ENCODE measurements around the gene DOCK6.
A peak's percentile ranks its signal among the peaks of the same experiment; 100 is the strongest.

Gene DOCK6

DNA sequence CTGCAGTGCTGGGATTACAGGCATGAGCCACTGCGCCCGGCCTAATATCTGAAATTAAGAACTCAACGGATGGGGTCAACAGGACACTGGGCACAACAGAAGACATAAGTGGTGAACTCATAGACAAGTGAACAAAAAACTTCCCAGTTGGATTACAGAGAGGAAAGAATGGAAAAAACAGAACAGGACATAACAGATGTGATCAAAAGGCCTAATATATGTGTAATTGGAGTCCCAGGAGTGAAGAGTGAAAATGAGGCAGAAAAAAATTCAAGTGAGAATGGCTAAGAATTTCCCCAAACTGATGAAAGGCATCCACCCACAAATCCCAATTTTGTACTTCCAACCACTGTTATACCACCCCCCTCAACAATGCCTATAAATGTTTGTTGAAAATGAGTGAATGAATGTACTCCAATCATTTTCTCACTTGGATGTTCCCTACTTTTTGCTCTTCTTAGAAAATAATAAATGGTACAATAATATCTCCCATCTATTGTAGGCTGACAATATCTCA lies 41.2 kb downstream of the DOCK6 start:
- no peak for DNase-seq

DNA sequence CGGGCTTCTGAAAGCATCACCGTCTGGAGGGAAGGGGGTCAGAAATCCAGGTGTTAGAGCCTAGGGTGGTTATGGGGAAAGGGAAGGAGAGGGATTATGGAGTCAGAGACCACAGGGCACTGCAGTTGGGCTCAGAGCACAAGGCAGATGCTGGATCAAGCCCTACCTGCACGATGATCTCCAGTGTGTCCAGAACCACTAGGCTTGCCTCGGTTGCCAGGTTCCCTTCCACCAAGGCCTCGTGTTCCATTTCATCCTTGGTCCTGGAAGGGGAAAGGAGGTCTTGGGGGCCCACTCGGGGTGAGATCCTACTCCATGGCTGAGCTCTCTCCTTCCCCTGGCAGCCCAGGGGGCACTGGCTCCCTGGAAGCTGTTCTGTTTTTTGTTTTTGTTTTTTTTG lies 47.9 kb downstream of the DOCK6 start:
- DNase-seq = no peak

DNA sequence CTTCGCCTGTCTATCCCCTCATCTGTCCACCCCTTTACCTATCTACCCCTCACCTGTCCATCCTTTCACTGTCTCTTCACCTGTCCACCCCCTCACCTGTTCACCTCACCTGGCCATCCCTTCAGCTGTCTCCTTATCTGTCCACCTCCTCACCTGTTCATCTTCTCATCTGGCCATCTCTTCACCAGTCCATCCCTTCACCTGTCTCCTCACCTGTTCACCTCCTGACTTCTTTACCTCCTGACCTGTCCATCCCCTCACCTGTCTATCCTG lies 51.7 kb downstream of the DOCK6 start:
- DNase-seq = no peak

DNA sequence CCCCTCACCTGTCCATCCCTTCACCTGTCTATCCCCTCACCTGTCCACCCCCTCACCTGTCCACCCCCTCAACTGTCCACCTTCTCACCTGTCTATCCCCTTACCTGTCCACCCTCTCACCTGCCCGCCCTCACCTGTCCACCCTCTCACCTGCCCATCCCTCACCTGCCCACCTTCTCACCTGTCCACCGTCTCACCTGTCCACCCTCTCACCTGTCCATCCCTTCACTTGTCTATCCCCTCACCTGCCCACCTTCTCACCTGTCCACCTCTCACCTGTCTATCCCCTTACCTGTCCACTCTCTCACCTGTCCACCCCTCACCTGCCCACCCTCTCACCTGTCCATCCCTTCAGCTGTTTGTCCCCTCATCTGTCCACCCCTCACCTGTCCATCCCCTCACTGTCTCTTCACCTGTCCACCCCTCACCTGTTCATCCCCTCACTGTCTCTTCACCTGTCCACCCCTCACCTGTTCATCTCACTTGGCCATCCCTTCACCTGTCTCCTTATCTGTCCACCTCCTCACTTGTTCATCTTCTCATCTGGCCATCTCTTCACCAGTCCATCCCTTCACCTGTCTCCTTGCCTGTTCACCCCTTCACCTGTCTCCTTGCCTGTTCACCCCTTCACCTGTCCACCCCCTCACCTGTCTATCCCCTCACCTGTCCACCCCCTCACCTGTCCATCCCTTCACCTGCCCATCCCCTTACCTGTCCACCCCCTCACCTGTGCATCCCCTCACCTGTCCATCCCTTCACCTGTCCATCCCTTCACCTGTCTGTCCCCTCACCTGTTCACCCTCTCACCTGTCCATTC lies 52.3 kb downstream of the DOCK6 start:
- no peak for DNase-seq

DNA sequence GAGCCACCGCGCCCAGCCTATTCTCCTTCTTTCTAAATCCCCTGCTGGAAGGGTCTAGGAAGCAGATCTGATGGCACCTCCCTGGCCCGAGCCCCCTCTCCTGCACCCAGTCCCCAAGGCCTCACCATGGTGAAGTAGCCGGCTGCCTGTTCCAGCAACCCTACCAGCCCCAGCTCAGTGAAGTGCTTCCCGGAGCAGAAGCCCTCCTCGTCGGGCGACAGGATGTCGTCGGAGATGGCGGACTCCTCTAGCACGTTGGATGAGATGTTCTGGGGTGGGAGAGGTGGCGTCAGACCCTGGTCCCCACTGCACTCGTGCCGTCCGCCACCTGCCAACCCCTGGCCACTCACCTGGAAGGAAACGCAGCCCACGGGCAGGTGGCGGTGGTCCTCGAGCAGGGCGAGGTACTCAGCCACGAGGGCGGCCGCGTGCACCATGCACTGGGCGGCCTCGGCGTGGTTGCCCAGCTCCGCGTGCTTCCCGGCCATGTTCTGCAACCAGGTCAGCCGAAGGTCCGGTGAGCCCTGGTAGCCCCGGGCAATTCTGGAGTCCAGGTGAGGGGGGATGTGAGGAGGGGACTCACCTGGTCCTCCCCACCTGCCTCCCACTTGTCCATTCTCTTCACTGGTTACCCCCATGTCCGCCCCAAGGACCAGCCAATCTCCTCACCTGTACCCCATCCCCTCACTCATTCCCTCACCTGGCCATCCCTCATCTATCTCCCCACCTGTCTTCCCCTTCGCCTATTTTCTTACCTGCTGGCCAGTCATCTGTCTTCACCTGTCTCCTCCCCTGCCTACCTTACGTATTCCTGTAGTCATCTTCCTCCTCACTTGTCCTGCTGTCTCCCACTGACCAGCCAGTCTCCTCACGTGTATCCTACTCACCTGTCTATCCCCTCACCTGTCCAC lies 53.5 kb downstream of the DOCK6 start:
- DNase-seq = peak; percentile 49

DNA sequence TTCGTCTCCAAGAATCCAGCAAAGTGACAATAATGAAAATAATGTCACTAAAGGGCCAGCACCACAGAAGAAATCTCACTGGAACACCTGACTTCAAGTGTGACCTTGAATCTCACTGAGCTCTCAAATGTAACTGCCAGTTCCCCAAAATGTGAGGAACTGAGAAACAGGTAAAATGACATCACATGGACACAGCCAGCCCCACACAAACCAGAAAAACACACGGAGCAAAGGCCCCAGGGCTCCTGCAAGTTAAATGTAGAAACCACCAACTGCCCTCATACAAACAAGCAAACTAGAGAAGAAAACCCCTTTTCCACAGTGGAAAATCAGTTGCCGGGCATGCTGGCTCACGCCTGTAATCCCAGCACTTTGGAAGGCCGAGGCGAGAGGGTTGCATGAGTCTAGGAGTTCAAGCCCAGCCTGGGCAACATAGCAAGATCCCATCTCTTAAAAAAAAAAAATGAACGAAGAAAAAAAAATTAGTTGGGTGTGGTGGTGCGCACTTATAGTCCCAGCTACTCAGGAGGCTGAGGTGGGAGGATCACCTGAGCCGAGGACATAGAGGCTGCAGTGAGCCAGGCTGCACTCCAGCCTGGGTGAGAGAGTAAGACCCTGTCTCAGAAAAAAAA lies 56.3 kb downstream of the DOCK6 start:
- DNase-seq = no peak

GRCh38 chr19:11204943-11205349 lies 57.4 kb downstream of the DOCK6 start:
- DNase-seq = peak; percentile 92

GRCh38 chr19:11204076-11204602 lies 58.2 kb downstream of the DOCK6 start:
- DNase-seq = no peak

- peak; percentile 88 for DNase-seq
Observed at GRCh38 chr19:11203194-11204075, 58.9 kb downstream of the DOCK6 start.

GRCh38 chr19:11202488-11203193 lies 59.7 kb downstream of the DOCK6 start:
- no peak for DNase-seq

DNA sequence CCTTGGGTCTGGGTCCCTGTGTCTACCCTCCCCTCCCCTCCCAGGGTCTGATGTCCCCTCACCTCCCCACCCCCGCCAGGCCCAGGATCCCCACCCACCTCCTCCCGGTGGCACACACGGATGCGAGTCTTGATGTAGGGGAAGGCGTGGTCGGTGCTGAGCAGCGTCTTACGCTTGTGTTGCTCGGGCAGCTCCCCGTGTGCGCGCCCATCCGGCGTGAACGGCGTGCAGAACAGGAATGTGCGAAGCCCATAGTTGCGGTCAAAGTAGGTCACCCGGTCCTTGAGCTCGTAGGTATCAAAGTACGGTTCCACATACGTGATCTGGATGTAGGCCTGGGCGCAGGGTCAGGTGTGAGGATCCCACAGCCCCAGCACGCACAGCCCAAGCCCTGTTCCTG lies 60.5 kb downstream of the DOCK6 start:
- DNase-seq = no peak

DNA sequence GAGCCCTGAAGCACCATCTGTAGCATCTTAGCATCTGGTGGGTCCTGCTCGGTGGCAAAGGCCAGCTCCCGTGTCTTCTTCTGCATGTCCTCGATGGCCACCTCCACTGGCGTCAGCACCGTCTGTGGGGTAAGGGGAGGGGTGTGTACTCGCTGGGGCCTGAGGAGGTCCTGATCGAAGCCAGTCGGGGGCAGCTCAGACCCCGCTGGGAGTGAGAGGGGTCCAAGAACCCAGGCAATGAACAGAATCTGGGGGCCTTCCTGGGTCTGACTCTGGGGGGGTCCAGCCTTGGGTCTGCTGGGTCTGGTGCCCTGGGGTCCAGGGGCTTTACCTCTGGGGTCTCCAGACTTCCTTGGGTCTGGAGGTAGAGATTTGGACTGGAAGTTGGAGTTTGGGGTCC lies 61.4 kb downstream of the DOCK6 start:
- no peak for DNase-seq

DNA sequence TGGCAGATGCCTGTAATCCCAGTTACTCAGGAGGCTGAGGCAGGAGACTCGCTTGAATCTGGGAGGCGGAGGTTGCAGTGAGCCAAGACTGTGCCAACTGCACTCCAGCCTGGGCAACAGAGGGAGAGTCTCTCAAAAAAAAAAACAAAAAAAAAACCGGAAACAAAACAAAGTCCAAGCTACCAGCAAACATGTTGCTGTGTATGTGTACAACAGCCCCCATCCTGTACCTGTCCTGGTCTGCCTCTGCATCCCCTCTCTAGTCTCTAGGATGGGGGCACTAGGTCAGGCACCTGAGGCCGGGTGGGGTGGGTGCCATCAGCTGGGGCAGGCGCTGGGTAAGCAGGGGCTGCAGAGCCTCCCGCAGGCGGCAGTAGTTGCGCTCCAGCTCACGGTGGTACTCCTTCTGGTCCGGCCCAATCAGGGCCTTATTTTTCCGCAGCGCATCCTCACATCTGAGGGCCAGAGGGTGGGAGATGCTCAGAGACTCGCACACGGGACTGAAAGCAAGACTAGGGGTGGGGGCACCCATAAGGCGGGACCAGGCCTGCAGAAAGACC lies 62.2 kb downstream of the DOCK6 start:
- DNase-seq = no peak

DNA sequence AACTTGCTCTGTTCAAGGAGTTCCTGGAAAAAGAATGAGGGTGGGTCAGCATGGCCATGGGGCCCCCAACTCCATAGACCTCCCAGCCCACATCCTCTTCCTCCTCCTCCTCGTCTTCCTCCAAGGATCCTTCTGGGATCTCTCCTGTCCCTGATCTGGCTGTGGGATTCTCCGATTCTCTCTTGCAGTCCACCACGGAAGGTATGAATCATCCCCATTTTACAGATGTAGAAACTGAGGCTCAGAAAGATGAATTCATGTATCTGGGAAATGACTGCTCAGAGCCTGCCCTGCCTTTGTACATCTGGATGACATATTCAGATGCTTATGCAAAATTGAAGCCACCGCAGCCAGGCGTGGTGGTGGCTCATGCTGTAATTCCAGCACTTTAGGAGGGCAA lies 62.8 kb downstream of the DOCK6 start:
- no peak for DNase-seq

DNA sequence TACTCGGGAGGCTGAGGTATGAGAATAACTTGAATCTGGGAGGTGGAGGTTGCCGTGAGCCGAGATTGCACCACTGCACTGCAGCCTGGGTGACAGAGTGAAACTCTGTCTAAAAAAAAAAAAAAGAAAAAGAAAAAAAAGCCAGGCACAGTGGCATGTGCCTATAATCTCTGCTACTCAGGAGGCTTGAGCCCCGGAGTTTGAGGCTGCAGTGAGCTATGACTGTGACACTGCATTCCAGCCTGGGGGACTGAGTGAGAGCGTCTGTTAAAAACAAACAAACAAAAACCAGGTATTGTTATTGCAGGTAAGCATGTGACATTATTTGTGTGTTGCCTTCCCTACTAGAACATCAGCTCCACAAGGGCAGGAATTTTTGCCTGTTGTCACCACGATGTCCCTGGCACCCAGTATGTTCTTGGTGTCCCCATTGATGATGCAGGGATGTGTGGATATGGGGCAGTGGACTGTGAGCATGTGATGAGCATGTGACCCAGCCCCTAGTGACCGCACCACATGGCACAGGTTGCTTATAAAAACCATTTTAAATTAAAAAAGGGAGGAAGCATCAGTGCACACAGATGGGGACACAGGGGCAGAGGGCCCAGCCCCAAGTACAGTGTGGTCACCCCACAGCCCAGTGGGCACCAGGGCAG lies 63.4 kb downstream of the DOCK6 start:
- DNase-seq = no peak

DNA sequence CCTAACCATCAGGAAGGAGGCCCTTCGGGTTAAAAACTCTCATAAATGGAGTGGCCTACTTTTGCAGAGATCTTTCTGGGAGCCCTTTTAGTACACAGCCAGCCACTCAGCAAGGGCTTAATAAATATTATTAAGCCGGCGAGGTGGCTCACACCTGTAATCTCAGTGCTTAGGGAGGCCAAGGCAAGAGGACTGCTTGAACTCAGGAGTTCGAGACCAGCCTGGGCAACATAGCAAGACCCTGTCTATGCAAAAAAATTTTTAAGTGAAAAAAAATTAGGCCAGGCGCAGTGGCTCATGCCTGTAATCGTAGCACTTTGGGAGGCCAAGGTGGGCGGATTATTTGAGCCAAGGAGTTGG lies 64.2 kb downstream of the DOCK6 start:
- DNase-seq = no peak

DNA sequence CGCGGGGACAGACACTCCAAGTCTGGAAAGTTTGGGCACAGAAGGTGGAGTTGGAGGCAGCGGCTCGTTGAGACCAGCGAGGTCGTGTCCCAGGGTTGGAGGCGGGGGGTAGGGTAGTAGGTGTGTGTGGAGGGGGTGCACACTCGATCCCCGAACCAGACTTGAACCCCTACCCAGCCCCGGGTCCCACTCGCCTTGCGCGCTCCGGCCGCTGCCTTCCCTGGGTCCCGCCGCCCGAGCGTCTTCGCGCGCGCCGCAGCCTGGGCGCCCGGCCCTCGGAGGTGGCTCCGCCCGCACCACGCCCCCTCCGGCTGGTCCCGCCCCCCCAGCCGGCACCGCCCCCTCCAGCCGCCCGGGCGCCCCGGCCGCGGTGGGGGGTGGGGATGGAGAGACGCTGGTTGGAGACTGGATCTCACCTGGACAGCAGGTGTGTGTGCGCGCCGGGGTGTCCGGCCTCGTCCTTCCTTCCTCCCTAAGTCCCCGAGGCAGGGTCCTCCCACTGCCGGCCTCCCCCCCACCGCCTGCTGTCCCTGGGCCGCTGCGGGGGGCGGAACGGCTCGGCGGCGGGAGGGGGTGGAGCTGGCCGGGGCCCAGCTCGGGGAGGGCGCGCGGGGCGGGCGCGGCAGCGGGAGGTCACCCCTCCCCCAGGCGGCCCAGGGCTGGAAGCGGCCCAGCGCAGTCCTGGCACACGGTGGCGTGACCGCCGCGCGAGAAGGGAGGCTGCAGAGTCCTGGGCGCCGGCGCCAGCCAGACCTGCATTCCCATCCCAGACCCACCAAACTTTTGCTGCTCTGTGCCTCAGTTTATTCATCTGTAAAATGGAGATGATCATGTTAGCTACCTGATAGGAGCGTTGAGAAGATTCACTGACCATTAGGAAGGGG lies 64.8 kb downstream of the DOCK6 start, which contains the start of gene KANK2:
TSS of gene KANK2 (minus strand) at position 255 of the 884 bp plus-strand sequence. CDS start 3,034 bp downstream, outside the sequence.
- peak; percentile 92 for DNase-seq

DNA sequence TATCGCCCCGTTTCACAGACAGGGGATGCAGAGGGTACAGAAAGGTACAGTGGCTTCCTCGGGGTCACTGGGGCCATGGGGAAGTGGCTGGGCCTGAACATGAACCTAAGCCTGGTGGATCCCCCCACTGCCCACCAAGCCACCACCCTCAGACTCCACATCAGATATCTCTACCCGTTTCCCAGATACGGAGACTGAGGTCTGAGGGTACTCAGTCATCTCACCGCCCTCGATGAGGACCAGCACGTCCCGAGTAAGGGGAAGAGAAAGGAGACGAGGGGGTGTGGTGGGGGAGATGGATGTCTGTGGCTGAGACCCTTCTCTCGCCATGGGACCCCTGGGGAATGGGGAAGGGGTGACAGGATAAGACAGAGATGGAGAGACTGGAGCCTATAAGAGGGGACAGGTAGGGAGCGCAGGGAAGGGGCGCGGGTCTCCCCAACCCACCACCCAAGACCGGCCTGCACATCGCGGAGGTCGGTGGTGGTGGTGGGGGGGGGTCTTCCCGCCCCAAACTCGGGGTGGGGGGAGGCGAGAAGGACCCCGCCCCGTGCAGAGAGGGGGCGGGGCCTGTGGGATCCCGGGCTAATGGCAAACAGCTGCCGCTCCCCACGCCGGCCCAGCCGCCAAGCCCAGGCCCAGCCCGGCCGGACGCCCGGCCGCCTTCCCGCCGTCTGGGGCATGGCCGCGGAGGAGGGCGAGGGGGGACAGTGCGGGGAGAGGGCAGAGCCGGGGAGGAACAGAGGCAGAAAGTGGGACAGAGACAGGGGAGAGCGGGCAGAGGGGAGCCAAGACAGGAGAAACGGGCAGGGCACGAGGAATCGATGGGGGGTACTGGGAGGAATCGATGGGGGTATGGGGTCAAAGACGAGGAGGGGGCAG lies 65.7 kb downstream of the DOCK6 start:
- DNase-seq = no peak

DNA sequence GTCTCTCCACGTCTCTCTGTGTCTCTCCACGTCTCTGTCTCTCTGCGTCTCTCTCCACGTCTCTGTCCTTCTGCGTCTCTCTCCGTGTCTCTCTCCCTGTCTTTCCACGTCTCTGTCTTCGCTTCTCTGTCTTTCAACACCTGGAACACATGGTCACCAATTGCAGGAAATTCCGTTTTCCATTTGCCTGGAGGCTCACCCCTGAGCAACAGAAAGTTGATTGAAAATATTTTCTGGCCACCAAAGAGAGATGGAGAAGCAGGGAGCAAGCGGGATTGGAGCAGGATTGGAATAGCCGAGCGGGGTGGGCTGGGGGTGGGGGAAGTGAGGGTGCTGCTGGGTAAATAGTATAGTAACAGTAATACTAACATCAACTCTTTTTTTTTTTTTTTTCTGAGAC lies 66.6 kb downstream of the DOCK6 start:
- DNase-seq = no peak

All from hematopoietic multipotent progenitor cell treated with erythropoietin and hydrocortisone succinate and interleukin-3 and kit ligand, for 4 days (in vitro differentiated cells).